ENCODE results near the gene CHMP2B.
A peak's percentile ranks its signal among the peaks of the same experiment; 100 is the strongest.
"Not testable (repeated sequence)": the region's sequence is repeated elsewhere in the genome, so short reads cannot be mapped to it uniquely, and the experiment has no call there.

Gene CHMP2B

DNA sequence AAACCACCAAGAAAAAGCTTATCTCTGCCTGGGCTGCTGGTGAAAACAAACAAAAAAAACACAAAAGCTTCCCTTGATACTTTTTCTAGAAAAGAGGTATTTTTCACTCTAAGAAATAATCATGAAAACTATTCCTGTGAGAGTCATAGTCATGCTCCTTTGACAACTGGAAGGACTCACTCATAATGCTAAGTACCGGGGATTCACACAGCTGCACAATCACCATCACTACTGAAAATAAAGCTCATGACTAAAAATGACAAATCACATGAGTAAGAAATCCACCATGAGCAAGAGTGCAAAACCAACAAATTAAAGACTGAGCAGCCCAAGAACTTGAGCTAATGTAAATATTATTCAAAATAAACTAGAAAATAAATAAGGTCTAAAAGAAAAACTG is 59.9 kb downstream of the CHMP2B start:
- no peak overlapping the region for H3K4me3 ChIP-seq (ENCODE audit: low read depth, low read length)
- no peaks in the 10 kb centered on the region for H3K79me2 ChIP-seq
- no peak overlapping the region for H3K9ac ChIP-seq
- H3K9me3 ChIP-seq (ENCODE audit: control insufficient read depth, low read length) = no peaks in the 10 kb centered on the region
- H3K27ac ChIP-seq = no peak overlapping the region
- no peaks in the 10 kb centered on the region for H3K4me1 ChIP-seq
- no peak overlapping the region for H3K4me2 ChIP-seq (ENCODE audit: low read length)
- peaks cover 3% of the 10 kb centered on the region for H3K36me3 ChIP-seq (ENCODE audit: control insufficient read depth, insufficient read depth, low read length)
- no peak overlapping the region for H2AFZ ChIP-seq
- H3K27me3 ChIP-seq (ENCODE audit: control insufficient read depth, insufficient read depth, low read length) = no peaks in the 10 kb centered on the region
- TF ChIP-seq, protein P1, sequence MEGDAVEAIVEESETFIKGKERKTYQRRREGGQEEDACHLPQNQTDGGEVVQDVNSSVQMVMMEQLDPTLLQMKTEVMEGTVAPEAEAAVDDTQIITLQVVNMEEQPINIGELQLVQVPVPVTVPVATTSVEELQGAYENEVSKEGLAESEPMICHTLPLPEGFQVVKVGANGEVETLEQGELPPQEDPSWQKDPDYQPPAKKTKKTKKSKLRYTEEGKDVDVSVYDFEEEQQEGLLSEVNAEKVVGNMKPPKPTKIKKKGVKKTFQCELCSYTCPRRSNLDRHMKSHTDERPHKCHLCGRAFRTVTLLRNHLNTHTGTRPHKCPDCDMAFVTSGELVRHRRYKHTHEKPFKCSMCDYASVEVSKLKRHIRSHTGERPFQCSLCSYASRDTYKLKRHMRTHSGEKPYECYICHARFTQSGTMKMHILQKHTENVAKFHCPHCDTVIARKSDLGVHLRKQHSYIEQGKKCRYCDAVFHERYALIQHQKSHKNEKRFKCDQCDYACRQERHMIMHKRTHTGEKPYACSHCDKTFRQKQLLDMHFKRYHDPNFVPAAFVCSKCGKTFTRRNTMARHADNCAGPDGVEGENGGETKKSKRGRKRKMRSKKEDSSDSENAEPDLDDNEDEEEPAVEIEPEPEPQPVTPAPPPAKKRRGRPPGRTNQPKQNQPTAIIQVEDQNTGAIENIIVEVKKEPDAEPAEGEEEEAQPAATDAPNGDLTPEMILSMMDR (IDR thresholded peaks at IDR 0.05) = no peak

DNA sequence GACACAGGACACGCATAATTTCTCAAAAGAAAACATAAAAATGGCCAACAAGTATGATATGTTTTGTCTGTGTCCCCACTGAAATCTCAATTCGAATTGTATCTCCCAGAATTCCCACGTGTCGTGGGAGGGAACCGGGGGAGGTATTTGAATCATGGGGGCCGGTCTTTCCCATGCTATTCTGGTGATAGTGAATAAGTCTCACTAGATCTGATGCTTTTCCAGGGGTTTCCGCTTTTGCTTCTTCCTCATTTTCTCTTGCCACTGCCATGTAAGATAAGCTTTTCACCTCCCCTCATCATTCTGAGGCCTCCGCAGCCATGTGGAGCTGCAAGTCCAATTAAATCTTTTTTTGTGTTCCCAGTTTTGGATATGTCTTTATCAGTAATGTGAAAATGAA is 61.3 kb downstream of the CHMP2B start:
- H3K9ac ChIP-seq = no peak overlapping the region
- H3K27ac ChIP-seq = no peak overlapping the region
- H3K4me2 ChIP-seq (ENCODE audit: low read length) = no peak overlapping the region
- H3K4me3 ChIP-seq (ENCODE audit: low read depth, low read length) = no peak overlapping the region
- TF ChIP-seq, protein P1 (IDR thresholded peaks at IDR 0.05) = no peak
- no peaks in the 10 kb centered on the region for H3K27me3 ChIP-seq (ENCODE audit: control insufficient read depth, insufficient read depth, low read length)
- H2AFZ ChIP-seq = no peak overlapping the region
- H3K4me1 ChIP-seq = no peaks in the 10 kb centered on the region
- no peaks in the 10 kb centered on the region for H3K79me2 ChIP-seq
- H3K9me3 ChIP-seq (ENCODE audit: control insufficient read depth, low read length) = no peaks in the 10 kb centered on the region
- peaks cover 3% of the 10 kb centered on the region for H3K36me3 ChIP-seq (ENCODE audit: control insufficient read depth, insufficient read depth, low read length)

DNA sequence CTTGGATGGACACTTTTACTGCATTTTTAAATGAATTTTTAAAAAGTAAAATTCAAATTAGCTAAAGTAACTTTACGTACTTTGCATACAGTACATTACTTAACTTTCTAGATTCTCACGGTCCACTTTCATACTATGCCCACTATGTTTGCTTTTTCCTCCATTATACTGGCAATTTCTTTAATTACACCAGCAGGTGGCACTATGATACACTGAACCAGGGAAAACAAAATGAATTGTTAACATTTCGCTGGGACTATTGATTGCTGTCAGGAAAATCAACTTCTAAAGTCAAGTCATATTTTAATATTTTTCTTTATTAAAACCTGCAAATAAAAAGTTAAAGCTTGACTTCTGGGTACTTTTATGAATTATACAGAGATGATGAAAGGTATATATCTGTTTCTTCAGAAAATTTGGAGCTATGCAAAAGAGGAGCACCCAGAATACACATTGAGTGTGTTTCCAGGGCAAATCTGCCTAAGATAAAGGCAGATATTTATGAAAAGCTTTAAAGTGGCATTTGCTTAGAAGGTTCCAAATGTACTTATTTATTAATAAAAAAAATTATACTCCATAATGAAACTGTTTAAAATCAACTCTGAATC is 71.1 kb downstream of the CHMP2B start:
- Histone ChIP-seq H3K27me3 (ENCODE audit: control insufficient read depth, insufficient read depth, low read length) (no peaks in the 10 kb centered on the region), H3K4me2 (ENCODE audit: low read length) (no peak overlapping the region), H3K4me1 (no peaks in the 10 kb centered on the region), H3K27ac (no peak overlapping the region), H3K4me3 (ENCODE audit: low read depth, low read length) (no peak overlapping the region), H2AFZ (no peak overlapping the region), H3K79me2 (no peaks in the 10 kb centered on the region), H3K9me3 (ENCODE audit: control insufficient read depth, low read length) (no peaks in the 10 kb centered on the region), H3K36me3 (ENCODE audit: control insufficient read depth, insufficient read depth, low read length) (no peaks in the 10 kb centered on the region), H3K9ac (no peak overlapping the region)
- TF ChIP-seq, protein P1 (IDR thresholded peaks at IDR 0.05) = peak; percentile 65

DNA sequence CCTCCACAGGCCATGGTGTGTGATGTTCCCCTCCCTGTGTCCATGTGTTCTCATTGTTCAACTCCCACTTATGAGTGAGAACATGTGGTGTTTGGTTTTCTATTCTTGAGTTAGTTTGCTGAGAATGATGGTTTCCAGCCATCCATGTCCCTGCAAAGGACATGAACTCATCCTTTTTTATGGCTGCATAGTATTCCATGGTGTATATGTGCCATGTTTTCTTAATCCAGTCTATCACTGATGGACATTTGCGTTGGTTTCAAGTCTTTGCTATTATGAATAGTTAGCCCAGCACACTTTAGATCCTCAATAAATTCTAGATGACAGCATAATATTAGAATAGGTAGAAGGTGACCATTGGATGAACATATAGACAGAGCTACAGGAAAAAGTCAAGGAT is 77.9 kb downstream of the CHMP2B start:
- H3K36me3 ChIP-seq (ENCODE audit: control insufficient read depth, insufficient read depth, low read length); H3K27ac ChIP-seq; H3K9me3 ChIP-seq (ENCODE audit: control insufficient read depth, low read length); H3K27me3 ChIP-seq (ENCODE audit: control insufficient read depth, insufficient read depth, low read length); H3K4me1 ChIP-seq; H3K79me2 ChIP-seq; H3K4me3 ChIP-seq (ENCODE audit: low read depth, low read length); H2AFZ ChIP-seq; H3K9ac ChIP-seq; H3K4me2 ChIP-seq (ENCODE audit: low read length): not testable (repeated sequence)
